NCI-H1694 (cell line): ENCODE results near the gene YY1AP1.
"Not testable (repeated sequence)": the region's sequence is repeated elsewhere in the genome, so short reads cannot be mapped to it uniquely, and the experiment has no call there.

Experiments
- DNase-seq: peaks from one replicate; lab custom pipeline; 2025; lab: John Stamatoyannopoulos, UW

YY1AP1 gene

GRCh38 chr1:155688324-155689080 lies at the start of gene YY1AP1:
YY1AP1 (minus strand) TSS chr1:155688774; CDS start chr1:155680436, 8,338 bp downstream.
- peak; percentile 82 for DNase-seq

GRCh38 chr1:155729031-155729898 lies 40.7 kb upstream of the YY1AP1 start:
- DNase-seq: peak; percentile 95

- DNase-seq: no peak
Observed at GRCh38 chr1:155725142-155725541, 36.6 kb upstream of the YY1AP1 start.

GRCh38 chr1:155719703-155720102 lies 31.1 kb upstream of the YY1AP1 start:
- DNase-seq: no peak

GRCh38 chr1:155718524-155719115 lies 30.0 kb upstream of the YY1AP1 start:
- DNase-seq: peak; percentile 15

- DNase-seq: no peak
Observed at GRCh38 chr1:155717041-155717440, 28.5 kb upstream of the YY1AP1 start.

- DNase-seq: no peak
Observed at GRCh38 chr1:155715777-155716176, 27.2 kb upstream of the YY1AP1 start.

- DNase-seq: not testable (repeated sequence)
Observed at GRCh38 chr1:155715056-155715455, 26.5 kb upstream of the YY1AP1 start.

GRCh38 chr1:155713075-155713474 lies 24.5 kb upstream of the YY1AP1 start:
- no peak for DNase-seq

GRCh38 chr1:155712636-155713035 lies 24.1 kb upstream of the YY1AP1 start:
- not testable (repeated sequence) for DNase-seq

GRCh38 chr1:155711457-155711856 lies 22.9 kb upstream of the YY1AP1 start:
- DNase-seq: not testable (repeated sequence)

GRCh38 chr1:155709391-155709790 lies 20.8 kb upstream of the YY1AP1 start:
- DNase-seq: no peak

GRCh38 chr1:155706139-155706538 lies 17.6 kb upstream of the YY1AP1 start:
- no peak for DNase-seq

- not testable (repeated sequence) for DNase-seq
Observed at GRCh38 chr1:155704414-155704813, 15.8 kb upstream of the YY1AP1 start.

- DNase-seq: no peak
Observed at GRCh38 chr1:155703216-155703615, 14.6 kb upstream of the YY1AP1 start.

GRCh38 chr1:155701675-155702074 lies 13.1 kb upstream of the YY1AP1 start:
- not testable (repeated sequence) for DNase-seq

- not testable (repeated sequence) for DNase-seq
Observed at GRCh38 chr1:155699062-155699461, 10.5 kb upstream of the YY1AP1 start.

GRCh38 chr1:155698382-155699038 lies 9.9 kb upstream of the YY1AP1 start:
- no peak for DNase-seq

- not testable (repeated sequence) for DNase-seq
Observed at GRCh38 chr1:155697616-155698015, 9.0 kb upstream of the YY1AP1 start.

- no peak for DNase-seq
Observed at GRCh38 chr1:155697046-155697445, 8.5 kb upstream of the YY1AP1 start.

GRCh38 chr1:155696524-155696923 lies 8.0 kb upstream of the YY1AP1 start:
- DNase-seq: no peak

- DNase-seq: no peak
Observed at GRCh38 chr1:155695608-155696007, 7.0 kb upstream of the YY1AP1 start.
